ENCODE measurements around the gene SLC1A4.
"Not testable (repeated sequence)": the region's sequence is repeated elsewhere in the genome, so short reads cannot be mapped to it uniquely, and the experiment has no call there.

The SLC1A4 gene

DNA sequence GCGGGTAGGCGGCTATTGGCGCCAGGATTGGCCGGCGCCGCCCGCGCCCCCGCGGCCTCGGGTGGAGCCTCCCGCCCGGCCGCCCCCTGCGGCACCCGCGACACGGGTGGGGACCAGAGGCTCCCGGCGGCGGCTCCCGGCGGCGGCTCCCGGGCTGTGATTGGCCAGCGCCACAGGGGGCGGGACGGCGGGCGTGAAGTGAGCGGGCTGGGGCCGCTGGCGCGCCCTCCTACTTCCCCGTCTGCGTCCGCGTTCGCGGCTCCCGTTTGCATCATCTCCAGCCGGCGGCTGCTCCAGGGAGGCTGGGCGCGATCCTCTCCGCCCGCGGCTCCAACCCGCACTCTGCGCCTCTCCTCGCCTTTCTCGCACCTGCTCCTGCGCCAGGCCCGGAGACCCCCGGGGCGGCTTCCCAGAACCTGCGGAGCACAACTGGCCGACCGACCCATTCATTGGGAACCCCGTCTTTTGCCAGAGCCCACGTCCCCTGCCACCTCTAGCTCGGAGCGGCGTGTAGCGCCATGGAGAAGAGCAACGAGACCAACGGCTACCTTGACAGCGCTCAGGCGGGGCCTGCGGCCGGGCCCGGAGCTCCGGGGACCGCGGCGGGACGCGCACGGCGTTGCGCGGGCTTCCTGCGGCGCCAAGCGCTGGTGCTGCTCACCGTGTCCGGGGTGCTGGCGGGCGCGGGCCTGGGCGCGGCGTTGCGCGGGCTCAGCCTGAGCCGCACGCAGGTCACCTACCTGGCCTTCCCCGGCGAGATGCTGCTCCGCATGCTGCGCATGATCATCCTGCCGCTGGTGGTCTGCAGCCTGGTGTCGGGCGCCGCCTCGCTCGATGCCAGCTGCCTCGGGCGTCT is at the start of gene SLC1A4:
SLC1A4 (plus strand) TSS at position 274 of the 856 bp plus-strand sequence; CDS start at position 519, 245 bp downstream.
- peak; percentile 93 for DNase-seq

DNA sequence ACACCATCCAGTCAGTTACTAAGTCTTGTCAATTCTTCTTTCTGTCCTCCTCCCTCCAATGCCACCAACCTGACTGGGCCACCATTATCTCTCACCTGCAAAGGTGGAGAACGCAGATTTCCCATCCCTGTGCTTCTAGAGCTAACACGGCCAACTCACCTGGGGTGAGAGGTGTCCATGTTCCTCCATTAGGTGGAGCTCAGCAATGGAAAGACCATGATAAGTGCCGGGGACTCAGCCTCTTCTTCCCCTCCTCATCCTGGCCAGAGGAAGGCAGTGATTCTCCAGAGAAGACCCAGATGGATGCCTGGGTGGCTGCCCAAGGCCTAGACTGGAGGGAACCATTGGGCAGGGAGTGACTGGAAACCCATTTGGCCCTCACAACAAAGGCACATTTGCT is 48.1 kb upstream of the SLC1A4 start:
- no peak for DNase-seq

- no peak for DNase-seq
Observed at GRCh38 chr2:64941801-64942200, 47.4 kb upstream of the SLC1A4 start.

GRCh38 chr2:64942693-64943092 is 46.5 kb upstream of the SLC1A4 start:
- DNase-seq, result peak; percentile 17

GRCh38 chr2:64943387-64944150 is 45.6 kb upstream of the SLC1A4 start:
- DNase-seq, result no peak

GRCh38 chr2:64944484-64944883 is 44.7 kb upstream of the SLC1A4 start:
- DNase-seq, result no peak

DNA sequence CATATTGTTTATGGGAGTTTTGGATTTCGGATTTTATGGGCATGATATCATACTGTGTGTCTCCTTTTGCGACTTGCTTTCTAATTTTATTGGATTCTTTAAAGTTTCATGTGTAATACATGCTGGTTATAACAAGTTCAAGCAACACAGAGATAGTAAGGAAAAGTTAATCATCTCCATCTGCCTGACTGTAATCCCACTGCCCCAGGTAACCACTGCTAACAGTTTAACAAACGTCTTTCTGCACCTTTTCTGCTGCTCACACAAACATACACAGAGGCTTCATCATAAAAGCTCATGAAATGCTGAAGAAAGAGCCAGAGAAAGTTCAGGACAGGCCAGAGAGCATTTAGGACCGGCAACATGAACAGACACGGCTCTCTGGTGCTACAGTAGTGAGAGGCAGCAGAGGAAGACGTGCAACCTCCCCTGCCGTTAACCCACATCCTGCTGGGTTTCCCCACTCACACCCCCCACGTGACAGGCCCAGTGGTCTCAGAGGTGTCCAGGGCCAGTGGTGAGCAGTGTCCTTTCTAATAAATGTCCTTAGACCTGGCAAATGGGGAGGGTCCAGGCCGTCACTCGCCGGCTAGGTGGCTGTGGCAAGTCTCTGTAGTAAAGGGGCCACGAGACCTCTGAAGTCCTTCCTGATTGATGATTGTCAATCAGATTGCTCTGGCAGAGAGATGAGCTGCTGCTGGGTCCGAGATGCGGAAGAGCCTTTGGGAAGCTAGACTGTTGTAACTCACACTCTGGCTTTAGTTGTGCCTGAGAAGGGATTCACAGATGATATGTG is 43.0 kb upstream of the SLC1A4 start:
- peak; percentile 58 for DNase-seq

- DNase-seq, result no peak
Observed at GRCh38 chr2:64946769-64947247, 42.4 kb upstream of the SLC1A4 start.

DNA sequence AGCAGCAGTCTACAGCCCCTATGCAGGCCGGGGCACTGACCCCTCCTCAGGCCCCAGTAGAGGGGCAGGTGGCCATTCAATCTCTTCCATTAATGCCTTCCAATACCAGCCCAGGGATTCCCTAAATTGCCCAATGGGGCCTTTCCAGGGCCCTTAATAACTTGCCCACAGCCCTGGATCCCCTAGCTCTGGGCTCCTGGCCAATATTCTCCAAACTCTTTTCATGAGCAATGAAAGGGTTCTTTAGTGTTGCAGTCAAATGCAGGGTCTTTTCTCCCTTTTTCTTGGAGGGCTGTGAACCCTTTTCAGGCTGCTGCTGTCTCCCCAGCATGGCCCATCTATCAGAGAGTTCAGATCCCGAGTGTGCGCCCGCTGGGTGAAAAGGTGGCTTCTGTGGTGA is 41.3 kb upstream of the SLC1A4 start:
- no peak for DNase-seq

GRCh38 chr2:64950226-64951160 is 38.7 kb upstream of the SLC1A4 start:
- DNase-seq, result peak; percentile 17

GRCh38 chr2:64951306-64951953 is 37.8 kb upstream of the SLC1A4 start:
- no peak for DNase-seq

DNA sequence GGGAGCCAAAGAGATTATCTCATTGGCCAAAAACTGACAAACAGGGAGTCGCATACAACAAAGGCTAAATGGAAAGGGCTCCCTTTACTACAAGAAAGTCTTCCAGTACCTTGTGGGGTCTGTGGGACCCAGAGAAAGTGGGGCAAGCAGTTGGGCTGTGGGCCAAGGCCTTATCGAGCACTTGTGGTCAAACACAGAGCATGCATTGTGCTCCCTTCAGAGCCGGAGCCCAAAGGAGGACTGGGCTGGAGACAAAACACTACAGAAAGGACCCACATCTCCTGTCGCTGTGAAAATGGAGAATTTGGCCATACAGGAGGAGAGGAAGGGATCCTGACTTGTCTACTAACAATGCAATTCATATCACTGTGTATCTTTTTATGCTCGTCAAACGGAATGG is 37.1 kb upstream of the SLC1A4 start:
- no peak for DNase-seq

- peak; percentile 76 for DNase-seq
Observed at GRCh38 chr2:64952511-64953482, 36.4 kb upstream of the SLC1A4 start.

DNA sequence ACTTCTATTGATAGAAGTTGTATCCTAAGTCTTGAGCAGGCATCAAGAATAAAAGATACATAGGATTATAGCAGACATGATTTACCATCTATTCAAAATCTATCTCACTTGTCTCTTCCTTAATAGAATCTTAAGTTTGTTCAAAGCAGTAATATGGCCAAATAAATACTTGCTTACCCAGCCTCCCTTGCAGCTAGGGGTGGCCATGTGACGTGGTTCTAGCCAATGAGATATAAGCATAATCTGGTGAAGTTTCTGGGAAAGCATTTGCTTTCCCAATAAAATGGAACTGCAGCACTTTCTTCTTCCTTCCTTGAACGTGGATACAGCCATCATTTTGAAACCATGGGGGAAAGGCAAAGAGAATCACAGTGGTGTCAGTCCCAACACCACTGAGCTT is 33.7 kb upstream of the SLC1A4 start:
- no peak for DNase-seq

DNA sequence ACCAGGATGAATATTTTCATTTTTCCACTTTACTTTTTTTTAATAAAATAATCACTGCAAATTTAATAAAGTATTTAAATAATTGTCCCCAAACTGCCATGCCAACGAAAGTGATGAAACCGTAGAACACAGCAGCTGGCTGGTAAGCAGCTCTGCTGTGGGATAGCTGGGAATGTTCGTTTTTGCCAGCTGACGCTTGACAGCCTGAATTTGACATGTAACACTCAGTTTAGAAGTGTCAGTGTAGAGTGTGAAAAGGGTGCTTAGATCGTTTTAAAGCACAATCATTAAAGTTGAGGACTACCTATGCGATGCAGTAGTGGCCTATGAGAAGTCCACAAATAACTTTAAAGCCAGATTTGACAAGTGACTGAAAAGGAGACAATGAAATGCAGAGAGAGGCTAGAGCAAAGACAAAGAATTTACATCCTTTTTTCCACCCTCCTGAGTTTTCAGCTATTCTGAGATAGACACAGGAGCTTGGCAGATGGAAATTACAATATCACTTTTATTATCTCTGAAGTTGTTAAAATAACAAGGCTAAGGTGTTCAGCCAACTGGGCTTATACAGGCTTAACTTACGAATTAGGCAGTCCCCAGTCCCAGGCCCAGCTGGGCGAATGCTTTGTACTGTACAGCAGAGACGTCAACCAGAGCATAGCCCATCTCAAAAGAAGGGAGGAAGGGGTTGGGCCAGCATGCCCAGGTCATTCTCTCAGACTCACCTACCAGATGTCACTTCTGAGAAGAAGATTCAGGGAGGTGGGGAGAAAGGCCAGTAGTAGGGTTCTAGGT is 31.9 kb upstream of the SLC1A4 start:
- DNase-seq, result no peak

GRCh38 chr2:64958556-64958955 is 30.6 kb upstream of the SLC1A4 start:
- no peak for DNase-seq

DNA sequence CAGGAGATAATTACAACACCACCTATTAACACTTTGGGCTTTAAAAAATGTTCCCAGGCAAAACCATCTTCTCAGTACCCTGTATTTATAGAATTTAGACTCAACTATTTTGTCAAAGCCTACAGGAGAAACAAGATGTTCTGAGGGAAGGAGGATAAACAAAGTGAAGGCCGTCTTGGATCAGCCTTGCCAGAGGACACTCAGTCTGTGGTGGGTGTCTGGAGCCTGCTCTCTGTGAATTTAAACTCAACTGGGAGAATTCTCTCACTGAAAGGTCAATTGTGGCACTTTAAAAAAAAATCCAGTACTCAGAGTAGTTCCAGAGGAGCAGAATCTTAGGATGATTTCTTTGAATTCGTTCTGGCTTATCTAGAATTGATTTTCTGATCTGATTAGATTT is 28.4 kb upstream of the SLC1A4 start:
- DNase-seq, result no peak

DNA sequence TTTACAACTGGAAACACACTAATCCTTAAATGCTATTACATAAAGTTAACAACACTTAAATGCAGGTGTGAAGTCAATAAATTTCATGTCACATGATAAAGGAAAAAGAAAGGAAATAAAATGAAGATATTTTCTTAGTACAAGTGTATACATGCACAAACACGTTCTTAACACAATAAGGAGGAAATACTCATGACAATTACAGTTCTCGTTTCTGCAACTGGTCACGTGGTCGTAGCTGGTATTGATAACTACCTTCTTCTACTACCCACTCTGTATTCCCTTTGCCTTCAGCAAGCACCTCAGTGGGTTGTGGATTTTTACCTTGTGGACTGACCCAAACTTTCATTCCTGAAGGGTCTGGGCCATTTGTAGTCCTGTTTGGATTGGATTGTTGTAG is 26.1 kb upstream of the SLC1A4 start:
- not testable (repeated sequence) for DNase-seq

DNA sequence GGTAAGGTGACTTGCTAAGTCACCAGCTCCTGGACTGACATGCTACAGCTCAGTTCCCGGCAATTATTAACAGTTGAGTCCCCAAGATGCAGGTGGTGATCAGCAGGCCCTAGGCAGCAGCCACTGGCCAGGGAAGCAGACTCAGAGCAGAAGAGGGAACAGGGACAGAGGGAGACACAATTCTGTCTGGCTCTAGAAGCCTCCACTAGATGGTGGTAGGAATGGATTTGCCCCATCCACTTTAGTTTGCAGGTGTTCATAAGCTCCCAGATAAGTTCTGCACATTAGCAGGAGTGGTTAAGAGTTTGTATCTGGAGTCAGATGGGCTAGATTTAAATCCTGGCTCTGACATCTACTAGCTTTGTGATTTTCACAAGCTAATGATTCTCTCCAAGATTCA is 25.5 kb upstream of the SLC1A4 start:
- DNase-seq, result no peak
